SK-N-SH (cell line): ENCODE data around the gene ABCA4. TPM values are rescaled to one million over a fixed set of nuclear protein-coding genes. Genes with fewer than 3 reads are reported as not detected.

Source experiments
- CTCF ChIA-PET: fragments of 300-600, 350-600 bp; formaldehyde crosslinking; extraction: SDS; loops from one replicate; lab custom pipeline; 2021; lab: Yijun Ruan, JAX
- POLR2A ChIA-PET: fragments of 350-600 bp; sonication (Branson Sonifier 250); formaldehyde crosslinking; extraction: SDS; loops from one replicate; lab custom pipeline; 2020; ENCODE audit warnings: antibody characterized with exemption, inconsistent platforms; lab: Yijun Ruan, JAX
- DNase-seq: peaks from one replicate; pipeline ENCODE4 v3.0.0; 2012
- H2AFZ ChIP-seq: fragments of 200-600 bp; sonication (generic); 2 replicates; pipeline ENCODE4 v1.8.1; 2016; ENCODE audit warnings: antibody characterized with exemption, mild to moderate bottlenecking, low read depth
- H3F3A ChIP-seq: fragments of 200-600 bp; sonication (generic); replicated peaks from 2 replicates; pipeline ENCODE3; 2016; ENCODE audit warnings: antibody characterized with exemption, mild to moderate bottlenecking; ENCODE audit not compliant: insufficient read depth
- H3K27ac ChIP-seq, 2 experiments: fragments of 200-500 bp in 1 of 2; fragments of 200-600 bp in 1 of 2; sonication (Bioruptor generic) in 1 of 2; sonication (generic), shearing (Covaris generic) in 1 of 2; 2 replicates each; pipeline versions ENCODE4 v1.5.1 to v1.6.1; 2014 to 2016; ENCODE audit warnings: low read depth in 2 of 2, inconsistent platforms in 1 of 2, low read length in 1 of 2, mild to moderate bottlenecking in 1 of 2, mixed read lengths in 1 of 2
- H3K27me3 ChIP-seq: fragments of 200-600 bp; sonication (generic), shearing (Covaris generic); 2 replicates; pipeline ENCODE4 v1.6.1; 2016; ENCODE audit warnings: mixed run types; ENCODE audit not compliant: insufficient read depth
- H3K36me3 ChIP-seq, 2 experiments: fragments of 200-500 bp in 1 of 2; fragments of 200-600 bp in 1 of 2; sonication (Bioruptor generic) in 1 of 2; sonication (generic) in 1 of 2; replicated peaks in 1 of 2; 2 replicates each; pipeline versions ENCODE3 to v1.5.1; 2014 to 2016; ENCODE audit warnings: low read length in 1 of 2, mild to moderate bottlenecking in 1 of 2; ENCODE audit not compliant: insufficient read depth in 2 of 2, control insufficient read depth in 1 of 2
- H3K4me1 ChIP-seq, 2 experiments: fragments of 200-500 bp in 1 of 2; fragments of 200-600 bp in 1 of 2; sonication (Bioruptor generic) in 1 of 2; sonication (generic), shearing (Covaris generic) in 1 of 2; 2 replicates each; pipeline versions ENCODE4 v1.5.1 to v1.6.1; 2014 to 2016; ENCODE audit warnings: low read depth in 1 of 2, low read length in 1 of 2, mixed run types in 1 of 2; ENCODE audit not compliant: insufficient read depth in 2 of 2, control insufficient read depth in 1 of 2
- H3K4me2 ChIP-seq: fragments of 200-600 bp; sonication (generic), shearing (Covaris generic); 2 replicates; pipeline ENCODE4 v1.6.1; 2017; ENCODE audit warnings: mixed run types
- H3K4me3 ChIP-seq, 2 experiments: fragments of 200-500 bp in 1 of 2; fragments of 200-600 bp in 1 of 2; sonication (Bioruptor generic) in 1 of 2; sonication (generic), shearing (Covaris generic) in 1 of 2; 2 replicates each; pipeline versions ENCODE4 v1.5.1 to v1.8.1; 2014 to 2016; ENCODE audit warnings: low read depth in 2 of 2, inconsistent platforms in 1 of 2, low read length in 1 of 2, mild to moderate bottlenecking in 1 of 2, mixed read lengths in 1 of 2, moderate library complexity in 1 of 2
- H3K79me2 ChIP-seq: fragments of 200-600 bp; sonication (generic); 2 replicates; pipeline ENCODE4 v1.8.1; 2017; ENCODE audit warnings: mild to moderate bottlenecking; ENCODE audit not compliant: insufficient read depth
- H3K9ac ChIP-seq: fragments of 200-600 bp; sonication (generic); 2 replicates; pipeline ENCODE4 v1.6.1; 2017; ENCODE audit warnings: mixed run types
- H3K9me2 ChIP-seq: fragments of 200-600 bp; sonication (generic); 2 replicates; pipeline ENCODE4 v1.6.1; 2017; ENCODE audit warnings: mixed run types
- H3K9me3 ChIP-seq: fragments of 200-600 bp; sonication (generic); 2 replicates; pipeline ENCODE4 v1.6.1; 2017; ENCODE audit warnings: mixed run types, mild to moderate bottlenecking, moderate library complexity
- H4K20me1 ChIP-seq: fragments of 200-600 bp; sonication (generic); 2 replicates; pipeline ENCODE4 v1.6.1; 2017; ENCODE audit warnings: mild to moderate bottlenecking, mixed run types; ENCODE audit not compliant: insufficient read depth
- CHD2 ChIP-seq: fragments of 150-350 bp; IDR thresholded peaks from 2 replicates; pipeline ENCODE4 v1.6.1; 2018; ENCODE audit warnings: low read length; ENCODE audit not compliant: partially characterized antibody
- EP300 ChIP-seq, 2 experiments: IDR thresholded peaks; 2 replicates each; pipeline versions ENCODE4 v1.4.0 to v1.6.1; 2012; ENCODE audit warnings: borderline replicate concordance in 1 of 2, low read depth in 1 of 2, low read length in 1 of 2
- EZH2phosphoT487 ChIP-seq: fragments of 200-600 bp; sonication (generic); IDR thresholded peaks from 2 replicates; pipeline ENCODE4 v1.6.1; 2017; ENCODE audit warnings: low read depth, mixed run types, mild to moderate bottlenecking, antibody characterized with exemption, moderate library complexity, borderline replicate concordance
- FOSL2 ChIP-seq: IDR thresholded peaks from 2 replicates; pipeline ENCODE4 v1.4.0; 2012; ENCODE audit warnings: low read depth, mild to moderate bottlenecking, moderate library complexity, borderline replicate concordance
- FOXJ3 ChIP-seq: sonication (generic); formaldehyde crosslinking; IDR thresholded peaks from 2 replicates; pipeline ENCODE4 v1.5.1; 2020; ENCODE audit warnings: mild to moderate bottlenecking, missing genetic modification reagents
- GATA2 ChIP-seq: sonication (generic); formaldehyde crosslinking; IDR thresholded peaks from 2 replicates; pipeline ENCODE4 v1.5.0; 2020; ENCODE audit warnings: mild to moderate bottlenecking, missing genetic modification reagents
- JUND ChIP-seq: IDR thresholded peaks from 2 replicates; pipeline ENCODE4 v1.4.0; 2012
- NRF1 ChIP-seq: IDR thresholded peaks from 2 replicates; pipeline ENCODE4 v1.6.1; 2012; ENCODE audit warnings: low read depth, mild to moderate bottlenecking, low read length
- RCOR1 ChIP-seq: fragments of 150-350 bp; IDR thresholded peaks from 2 replicates; pipeline ENCODE4 v1.6.1; 2017; ENCODE audit warnings: antibody characterized with exemption, low read length
- TEAD4 ChIP-seq: IDR thresholded peaks from 2 replicates; pipeline ENCODE4 v1.4.0; 2012; ENCODE audit warnings: mild to moderate bottlenecking, borderline replicate concordance; ENCODE audit not compliant: insufficient read depth
- WGBS: methylation state at CpG from one replicate; pipeline ENCODE4 v1.1.6; 2017; ENCODE audit warnings: low lambda C conversion rate; 5-methylcytosine and 5-hydroxymethylcytosine counted together
- polyA plus RNA-seq, 3 experiments: library from polyadenylated mRNA; depleted of rRNA; stranded (reverse); fragments of >200 nt; gene quantifications; 2 replicates each; pipeline ENCODE4 v1.2.3, GENCODE V29; 2012
- TF ChIP-seq, protein P1 (sequence below): fragments of 150-350 bp; IDR thresholded peaks from 2 replicates; pipeline ENCODE4 v1.6.1; 2017; ENCODE audit warnings: antibody characterized with exemption, low read length, low read depth, borderline replicate concordance
- TF ChIP-seq, protein P2 (sequence below): IDR thresholded peaks from 2 replicates; pipeline ENCODE4 v1.6.1; 2012; ENCODE audit warnings: mild to moderate bottlenecking, low read depth, low read length, moderate library complexity
- TF ChIP-seq, protein P3 (sequence below): IDR thresholded peaks from 2 replicates; pipeline ENCODE4; 2012

Gene ABCA4
- polyA plus RNA-seq, 1 of the 3 experiments (the other 2 are of a cell fraction): 0.03 TPM

DNA sequence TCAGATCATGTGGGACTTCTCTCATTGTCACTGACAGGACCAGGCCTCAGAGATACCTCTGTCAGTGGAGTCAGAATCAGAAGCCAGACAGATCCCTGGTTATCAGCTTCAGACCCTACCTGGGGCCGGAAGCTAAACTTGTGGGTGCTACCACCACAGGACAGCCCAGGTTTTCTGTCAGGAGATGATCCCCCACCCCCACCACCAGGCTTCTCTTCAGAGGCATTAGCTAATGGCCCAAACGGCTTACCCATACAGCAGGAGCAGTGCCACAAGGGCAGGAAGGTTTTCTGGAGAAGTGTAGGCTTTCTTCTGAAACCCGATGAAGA lies 105.5 kb downstream of the ABCA4 start:
- no peaks in the 10 kb centered on the region for H4K20me1 ChIP-seq
- ChIA-PET CTCF (interaction anchor here (0.8 to 35.1 kb wide), 8 partner anchors 11 to 319 kb away, joined by 3 to 889 read pairs (median 6); no protein-coding TSS in a partner anchor), POLR2A (no interaction called here)
- H3K27me3 ChIP-seq: no peaks in the 10 kb centered on the region
- H3K4me3 ChIP-seq: no peak overlapping the region
- no peaks in the 10 kb centered on the region for H3K9me3 ChIP-seq
- H3K79me2 ChIP-seq: no peaks in the 10 kb centered on the region
- no peaks in the 10 kb centered on the region for H3K9me2 ChIP-seq
- H3K27ac ChIP-seq: no peak overlapping the region
- TF ChIP-seq EP300 (IDR thresholded peaks at IDR 0.05; ENCODE audit: borderline replicate concordance in 1 of 2, low read depth in 1 of 2, low read length in 1 of 2) (no peak), GATA2 (no peak), TEAD4 (no peak), NRF1 (no peak), JUND (no peak), FOXJ3 (CRISPR knock-in tag) (no peak), RCOR1 (no peak), CHD2 (no peak), EZH2phosphoT487 (no peak), FOSL2 (no peak)
- TF ChIP-seq, protein P1, sequence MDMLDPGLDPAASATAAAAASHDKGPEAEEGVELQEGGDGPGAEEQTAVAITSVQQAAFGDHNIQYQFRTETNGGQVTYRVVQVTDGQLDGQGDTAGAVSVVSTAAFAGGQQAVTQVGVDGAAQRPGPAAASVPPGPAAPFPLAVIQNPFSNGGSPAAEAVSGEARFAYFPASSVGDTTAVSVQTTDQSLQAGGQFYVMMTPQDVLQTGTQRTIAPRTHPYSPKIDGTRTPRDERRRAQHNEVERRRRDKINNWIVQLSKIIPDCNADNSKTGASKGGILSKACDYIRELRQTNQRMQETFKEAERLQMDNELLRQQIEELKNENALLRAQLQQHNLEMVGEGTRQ: no peak
- TF ChIP-seq, protein P2, sequence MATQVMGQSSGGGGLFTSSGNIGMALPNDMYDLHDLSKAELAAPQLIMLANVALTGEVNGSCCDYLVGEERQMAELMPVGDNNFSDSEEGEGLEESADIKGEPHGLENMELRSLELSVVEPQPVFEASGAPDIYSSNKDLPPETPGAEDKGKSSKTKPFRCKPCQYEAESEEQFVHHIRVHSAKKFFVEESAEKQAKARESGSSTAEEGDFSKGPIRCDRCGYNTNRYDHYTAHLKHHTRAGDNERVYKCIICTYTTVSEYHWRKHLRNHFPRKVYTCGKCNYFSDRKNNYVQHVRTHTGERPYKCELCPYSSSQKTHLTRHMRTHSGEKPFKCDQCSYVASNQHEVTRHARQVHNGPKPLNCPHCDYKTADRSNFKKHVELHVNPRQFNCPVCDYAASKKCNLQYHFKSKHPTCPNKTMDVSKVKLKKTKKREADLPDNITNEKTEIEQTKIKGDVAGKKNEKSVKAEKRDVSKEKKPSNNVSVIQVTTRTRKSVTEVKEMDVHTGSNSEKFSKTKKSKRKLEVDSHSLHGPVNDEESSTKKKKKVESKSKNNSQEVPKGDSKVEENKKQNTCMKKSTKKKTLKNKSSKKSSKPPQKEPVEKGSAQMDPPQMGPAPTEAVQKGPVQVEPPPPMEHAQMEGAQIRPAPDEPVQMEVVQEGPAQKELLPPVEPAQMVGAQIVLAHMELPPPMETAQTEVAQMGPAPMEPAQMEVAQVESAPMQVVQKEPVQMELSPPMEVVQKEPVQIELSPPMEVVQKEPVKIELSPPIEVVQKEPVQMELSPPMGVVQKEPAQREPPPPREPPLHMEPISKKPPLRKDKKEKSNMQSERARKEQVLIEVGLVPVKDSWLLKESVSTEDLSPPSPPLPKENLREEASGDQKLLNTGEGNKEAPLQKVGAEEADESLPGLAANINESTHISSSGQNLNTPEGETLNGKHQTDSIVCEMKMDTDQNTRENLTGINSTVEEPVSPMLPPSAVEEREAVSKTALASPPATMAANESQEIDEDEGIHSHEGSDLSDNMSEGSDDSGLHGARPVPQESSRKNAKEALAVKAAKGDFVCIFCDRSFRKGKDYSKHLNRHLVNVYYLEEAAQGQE: no peak
- TF ChIP-seq, protein P3, sequence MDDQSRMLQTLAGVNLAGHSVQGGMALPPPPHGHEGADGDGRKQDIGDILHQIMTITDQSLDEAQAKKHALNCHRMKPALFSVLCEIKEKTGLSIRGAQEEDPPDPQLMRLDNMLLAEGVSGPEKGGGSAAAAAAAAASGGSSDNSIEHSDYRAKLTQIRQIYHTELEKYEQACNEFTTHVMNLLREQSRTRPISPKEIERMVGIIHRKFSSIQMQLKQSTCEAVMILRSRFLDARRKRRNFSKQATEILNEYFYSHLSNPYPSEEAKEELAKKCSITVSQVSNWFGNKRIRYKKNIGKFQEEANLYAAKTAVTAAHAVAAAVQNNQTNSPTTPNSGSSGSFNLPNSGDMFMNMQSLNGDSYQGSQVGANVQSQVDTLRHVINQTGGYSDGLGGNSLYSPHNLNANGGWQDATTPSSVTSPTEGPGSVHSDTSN: no peak
- H3K9ac ChIP-seq: no peak overlapping the region
- peaks cover 0 to 9% of the 10 kb centered on the region in 2 experiments; a peak in 1 of 4 replicates for H3K4me1 ChIP-seq
- H3K36me3 ChIP-seq: no peaks in the 10 kb centered on the region
- WGBS: 62% methylated on average over 2 of the region's 3 CpGs
- no peak overlapping the region for H3K4me2 ChIP-seq
- no peaks in the 10 kb centered on the region for H3F3A ChIP-seq
- no peak for DNase-seq
- no peak overlapping the region for H2AFZ ChIP-seq
